ENCODE measurements around the gene COL27A1. TPM values are rescaled to one million over a fixed set of nuclear protein-coding genes. Genes with fewer than 3 reads are reported as not detected.

The COL27A1 gene
- total and polyA plus RNA-seq, 12 donors = 3.1 to 35.8 (median 5.1) TPM

DNA sequence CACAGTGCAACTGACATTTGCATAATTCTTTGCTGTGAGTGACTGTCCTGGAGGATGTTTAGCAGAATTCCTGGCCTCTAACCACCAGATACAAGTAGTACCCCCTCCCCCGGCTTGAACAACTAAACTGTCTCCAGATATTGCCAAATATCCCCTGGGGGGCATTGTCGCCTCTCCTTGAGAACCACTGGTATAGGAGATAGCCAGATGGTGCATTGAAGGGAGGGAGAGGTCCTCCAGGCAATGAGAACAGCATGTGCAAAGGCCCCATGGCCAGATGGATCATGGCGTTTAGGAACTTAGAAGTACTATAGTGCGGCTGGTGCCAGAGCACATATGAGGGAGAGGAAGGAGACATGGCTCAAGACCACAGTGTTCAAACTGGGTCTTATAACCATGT is 148.6 kb downstream of the COL27A1 start:
- Histone ChIP-seq H3K9me3 (no peaks in the 10 kb centered on the region), H3K27me3 (no peaks in the 10 kb centered on the region), H3K4me3 (no peak overlapping the region), H3K27ac (no peak overlapping the region), H3K4me1 (peaks cover 0 to 15% (median 5%) of the 10 kb centered on the region in 9 donors), H3K36me3 (peaks cover 0 to 28% (median 0%) of the 10 kb centered on the region in 9 donors)
- WGBS, 2 donors = 93 to 94% methylated on average over 4 of the region's 4 CpGs
- DNase-seq (no peak), ATAC-seq (no peak)
- TF ChIP-seq, protein P1, sequence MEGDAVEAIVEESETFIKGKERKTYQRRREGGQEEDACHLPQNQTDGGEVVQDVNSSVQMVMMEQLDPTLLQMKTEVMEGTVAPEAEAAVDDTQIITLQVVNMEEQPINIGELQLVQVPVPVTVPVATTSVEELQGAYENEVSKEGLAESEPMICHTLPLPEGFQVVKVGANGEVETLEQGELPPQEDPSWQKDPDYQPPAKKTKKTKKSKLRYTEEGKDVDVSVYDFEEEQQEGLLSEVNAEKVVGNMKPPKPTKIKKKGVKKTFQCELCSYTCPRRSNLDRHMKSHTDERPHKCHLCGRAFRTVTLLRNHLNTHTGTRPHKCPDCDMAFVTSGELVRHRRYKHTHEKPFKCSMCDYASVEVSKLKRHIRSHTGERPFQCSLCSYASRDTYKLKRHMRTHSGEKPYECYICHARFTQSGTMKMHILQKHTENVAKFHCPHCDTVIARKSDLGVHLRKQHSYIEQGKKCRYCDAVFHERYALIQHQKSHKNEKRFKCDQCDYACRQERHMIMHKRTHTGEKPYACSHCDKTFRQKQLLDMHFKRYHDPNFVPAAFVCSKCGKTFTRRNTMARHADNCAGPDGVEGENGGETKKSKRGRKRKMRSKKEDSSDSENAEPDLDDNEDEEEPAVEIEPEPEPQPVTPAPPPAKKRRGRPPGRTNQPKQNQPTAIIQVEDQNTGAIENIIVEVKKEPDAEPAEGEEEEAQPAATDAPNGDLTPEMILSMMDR (IDR thresholded peaks at IDR 0.05) = no peak
- intact Hi-C loops (cut with DNase I) = loop anchor here in 1 of 10 donors (5.0 kb wide), 1 partner anchor 197 kb away; no protein-coding TSS in a partner anchor

DNA sequence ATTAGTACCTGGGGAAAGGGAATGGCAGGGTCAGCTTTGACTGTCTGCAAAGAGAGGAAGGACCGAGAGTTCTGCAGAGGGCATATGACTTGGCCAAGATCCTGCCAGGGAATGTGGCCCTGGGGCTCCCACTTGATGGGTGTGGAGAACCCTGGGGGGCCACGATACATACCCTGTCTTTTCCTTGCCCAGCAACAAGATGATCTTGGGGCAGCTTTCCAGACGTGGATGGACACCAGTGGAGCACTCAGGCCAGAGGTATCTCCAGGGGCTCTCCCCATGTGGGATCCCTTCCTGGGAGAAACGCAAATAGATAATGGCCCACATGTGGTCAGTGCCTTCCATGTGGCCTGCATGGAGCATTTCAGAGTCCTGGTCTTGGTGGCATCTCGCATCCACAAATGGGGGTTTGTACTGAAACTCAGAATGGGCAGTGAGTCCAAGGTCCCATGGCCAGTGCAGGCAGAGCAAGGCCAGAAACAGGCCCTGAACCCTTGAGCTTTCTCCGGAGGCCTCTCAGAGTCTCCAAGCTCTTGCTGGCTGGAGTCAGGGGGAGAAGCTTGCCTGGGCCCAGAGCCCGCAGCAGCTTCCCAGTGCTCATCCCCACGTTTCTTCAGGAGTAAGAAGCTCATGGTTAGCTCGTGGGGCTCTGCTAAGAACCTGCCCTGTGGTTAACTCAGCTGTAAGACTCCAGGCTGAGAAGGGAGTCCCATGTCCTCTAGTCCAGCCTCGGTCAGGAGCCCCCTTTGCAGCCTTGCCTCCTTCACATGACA is 149.3 kb downstream of the COL27A1 start:
- TF ChIP-seq, protein P1 (IDR thresholded peaks at IDR 0.05) = no peak
- Histone ChIP-seq H3K36me3 (peaks cover 0 to 32% (median 0%) of the 10 kb centered on the region in 9 donors), H3K9me3 (no peaks in the 10 kb centered on the region), H3K4me3 (no peak overlapping the region), H3K4me1 (peaks cover 0 to 10% (median 5%) of the 10 kb centered on the region in 9 donors), H3K27me3 (no peaks in the 10 kb centered on the region), H3K27ac (no peak overlapping the region)
- ATAC-seq = no peak
- DNase-seq = no peak
- intact Hi-C loops (cut with DNase I) = loop anchor here in 1 of 10 donors (5.0 kb wide), 1 partner anchor 197 kb away; no protein-coding TSS in a partner anchor
- 89 to 92% methylated on average over 10 of the region's 10 CpGs for WGBS, 2 donors

DNA sequence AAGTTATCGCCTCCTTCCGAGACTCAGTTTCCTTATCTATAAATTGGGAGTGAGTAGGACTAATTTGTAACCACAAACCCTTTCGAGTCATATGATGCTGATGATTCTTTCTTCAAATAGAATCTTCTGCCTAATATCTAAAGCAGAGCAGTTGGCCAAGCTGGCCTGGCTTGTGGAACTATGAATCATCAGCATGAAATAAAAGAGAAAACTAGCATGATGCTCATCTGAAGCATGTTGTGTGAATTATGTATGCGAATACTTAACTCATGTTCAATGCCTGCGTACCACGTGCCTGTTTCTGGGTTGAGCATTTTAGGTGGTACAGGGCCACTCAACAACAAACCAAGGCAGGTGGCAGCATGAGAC is 152.5 kb downstream of the COL27A1 start:
- WGBS, 2 donors = 94 to 98% methylated on average over 6 of the region's 6 CpGs
- ATAC-seq = no peak

DNA sequence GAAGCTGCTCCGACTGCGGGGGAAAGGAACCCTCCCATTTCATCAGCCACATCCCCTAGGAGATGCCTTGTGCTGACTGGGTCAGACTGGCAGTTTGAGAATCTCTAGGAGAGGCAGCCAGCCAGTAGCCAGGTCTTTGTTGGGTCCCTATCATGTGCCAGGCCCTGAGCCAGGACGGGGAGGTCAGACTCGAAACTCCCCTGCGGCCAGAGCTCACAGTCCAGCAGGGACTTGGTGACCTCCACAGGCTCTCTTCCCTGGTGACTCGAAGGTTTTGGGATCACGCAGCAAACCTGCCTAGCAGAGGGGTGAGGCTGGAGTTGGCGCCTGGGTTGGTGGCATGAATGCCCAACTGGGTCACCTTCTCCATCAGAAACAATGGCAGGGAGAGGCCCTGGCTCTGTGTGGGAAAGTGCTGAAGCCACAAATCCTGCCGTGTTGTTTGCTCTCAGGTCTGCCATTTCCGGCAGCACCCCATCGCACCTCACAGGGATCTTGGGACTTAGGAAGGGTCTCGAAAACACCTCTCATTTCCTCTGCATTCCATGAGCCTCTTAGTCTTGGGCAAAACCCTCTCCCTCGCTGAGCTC is 153.1 kb downstream of the COL27A1 start:
- DNase-seq (no peak), ATAC-seq (no peak)
- peaks cover 0 to 9% (median 5%) of the 10 kb centered on the region in 9 donors for H3K4me1 ChIP-seq
- intact Hi-C loops (cut with DNase I) = no loop called here
- peaks cover 0 to 28% (median 0%) of the 10 kb centered on the region in 9 donors for H3K36me3 ChIP-seq
- no peaks in the 10 kb centered on the region for H3K9me3 ChIP-seq
- 89 to 96% methylated on average over 13 of the region's 13 CpGs for WGBS, 2 donors
- H3K27me3 ChIP-seq = no peaks in the 10 kb centered on the region
- TF ChIP-seq, protein P1 (IDR thresholded peaks at IDR 0.05) = no peak
- H3K27ac ChIP-seq = no peak overlapping the region
- H3K4me3 ChIP-seq = no peak overlapping the region

More for the DNA sequence above, 152.5 kb downstream of the COL27A1 start:
- no peak for DNase-seq
- intact Hi-C loops (cut with DNase I) = no loop called here
- H3K27me3 ChIP-seq = no peaks in the 10 kb centered on the region
- H3K9me3 ChIP-seq = no peaks in the 10 kb centered on the region
- no peak overlapping the region for H3K27ac ChIP-seq
- peaks cover 0 to 9% (median 5%) of the 10 kb centered on the region in 9 donors for H3K4me1 ChIP-seq
- no peak overlapping the region for H3K4me3 ChIP-seq
- TF ChIP-seq, protein P1 (IDR thresholded peaks at IDR 0.05) = no peak
- H3K36me3 ChIP-seq = peaks cover 0 to 28% (median 0%) of the 10 kb centered on the region in 9 donors

All from heart right ventricle (tissue), 16 donors.